Heart left ventricle (tissue), 16 donors: ENCODE data around the gene INHBA. TPM values are rescaled to one million over a fixed set of nuclear protein-coding genes. Genes with fewer than 3 reads are reported as not detected.
A peak's percentile ranks its signal among the peaks of the same experiment; 100 is the strongest.

Experiments used
- ATAC-seq, 4 donors: fragments of 200-7000 bp; cut with Tn5 transposase; one replicate each; pipeline ENCODE4 v1.9.1; 2020 to 2022; ENCODE audit warnings: moderate library complexity in 4 of 4, mild to moderate bottlenecking in 3 of 4, moderate number of reproducible peaks in 1 of 4
- DNase-seq, 5 donors: peaks; one replicate each; pipeline ENCODE4 v3.0.0-alpha.2; 2020
- H3K27ac ChIP-seq, 12 donors: fragments of 200-600 bp; sonication (generic) in 4 of 12; one replicate each; pipeline versions ENCODE4 v1.5.0 to v1.8.0; 2016 to 2022; ENCODE audit warnings: mild to moderate bottlenecking in 2 of 12
- H3K27me3 ChIP-seq, 9 donors: fragments of 200-600 bp; sonication (generic) in 2 of 9; one replicate each; pipeline versions ENCODE4 v1.5.1 to v1.8.0; 2016 to 2022; ENCODE audit warnings: mild to moderate bottlenecking in 3 of 9
- H3K36me3 ChIP-seq, 9 donors: fragments of 200-600 bp; sonication (generic) in 2 of 9; one replicate each; pipeline versions ENCODE4 v1.5.0 to v1.8.0; 2018 to 2022; ENCODE audit warnings: mild to moderate bottlenecking in 2 of 9
- H3K4me1 ChIP-seq, 12 donors: fragments of 200-600 bp; sonication (generic) in 4 of 12; one replicate each; pipeline versions ENCODE4 v1.5.0 to v1.8.0; 2016 to 2022; ENCODE audit warnings: mild to moderate bottlenecking in 3 of 12
- H3K4me3 ChIP-seq, 12 donors: fragments of 200-600 bp; sonication (generic) in 4 of 12; one replicate each; pipeline versions ENCODE4 v1.5.0 to v1.8.0; 2017 to 2022; ENCODE audit warnings: mild to moderate bottlenecking in 9 of 12, moderate library complexity in 4 of 12
- H3K9me3 ChIP-seq, 12 donors: fragments of 200-600 bp; sonication (generic) in 4 of 12; one replicate each; pipeline versions ENCODE4 v1.5.0 to v1.8.0; 2016 to 2022; ENCODE audit warnings: mild to moderate bottlenecking in 1 of 12
- POLR2A ChIP-seq, 2 donors: fragments of 450-650 bp; IDR thresholded peaks; one replicate each; pipeline ENCODE4 v1.6.1; 2017; ENCODE audit warnings: antibody characterized with exemption in 2 of 2, mild to moderate bottlenecking in 2 of 2, moderate library complexity in 2 of 2
- WGBS, 4 donors: extraction: QIAGEN DNeasy Blood & Tissue Kit in 2 of 4; methylation state at CpG; one replicate each; pipeline versions ENCODE4 v1.1.5 to v1.1.7; 2013 to 2018; 5-methylcytosine and 5-hydroxymethylcytosine counted together
- intact Hi-C, 10 donors: fragments of 100-400 bp; cut with DNase I; formaldehyde crosslinking; loops; one replicate each; pipeline versions ENCODE4 v1.11.1 to v1.14.2; 2022
- polyA plus RNA-seq, 2 donors: library from polyadenylated mRNA; stranded (reverse); fragments of 200-250 nt; gene quantifications; one replicate each; pipeline ENCODE4 v1.2.3, GENCODE V29; 2013
- total RNA-seq, 9 donors: library from RNA; depleted of rRNA in 2 of 9; stranded (reverse); fragments of >200 nt in 2 of 9; fragmentation: NEBNext Ultra II Directional in 3 of 9; extraction: Animal tissue kit (Norgen Biotek cat#: 25700) in 3 of 9; gene quantifications; one replicate each; pipeline versions ENCODE4 v1.1.0 to v1.2.4, GENCODE V29; 2016 to 2023
- TF ChIP-seq, protein P1 (sequence below), 12 donors: fragments of 200-600 bp; sonication (generic) in 4 of 12; IDR thresholded peaks; one replicate each; pipeline versions ENCODE4 v1.5.0 to v1.8.0; 2018 to 2022; ENCODE audit warnings: antibody characterized with exemption in 12 of 12, mild to moderate bottlenecking in 5 of 12
- donor health status: ischemic (EF 13 %, LVEDD 7.1; RV severe dilation, severe dysfunction).
- donor health status: healthy with polysubstance abuse.
- donor health status: DM: no; HTN: yes; CAD: no.
- donor health status: DM: no; HTN: no; CAD: no.
- donor health status: ischemic (EF 25% LVEDD 6.9; RV normal size, moderate dysfunction).
- donor health status: ischemic (EF 25% LVEDD 5.7; RV mildly dilated, moderate dysfunction).
- donor health status: healthy.
- donor health status: DM: yes; HTN: yes; CAD: no.
- donor health status: ischemic (EF 35%, LVEDD 5.7; RV mildly dilated, moderate dysfunction).
- donor health status: nonischemic (EF 11% LVEDD 7.7; RV severe dilation, severe dysfunction).
- donor health status: DM: yes; HTN: yes; CAD: no.
- donor health status: PGD.
- donor health status: ischemic (EF 29% LVEDD 5.4; RV normal size, mild dysfunction).
- donor health status: nonischemic (EF 23%, LVEDD 6.1; RV moderate dilation, normal function).

INHBA gene
- total and polyA plus RNA-seq, 11 donors, result 0.19 to 7.5 (median 1.6) TPM

- peaks cover 0 to 50% (median 18%) of the 10 kb centered on the region in 12 donors for H3K4me1 ChIP-seq
- no peaks in the 10 kb centered on the region for H3K9me3 ChIP-seq
- no peak for TF ChIP-seq POLR2A (IDR thresholded peaks at IDR 0.05)
- TF ChIP-seq, protein P1, sequence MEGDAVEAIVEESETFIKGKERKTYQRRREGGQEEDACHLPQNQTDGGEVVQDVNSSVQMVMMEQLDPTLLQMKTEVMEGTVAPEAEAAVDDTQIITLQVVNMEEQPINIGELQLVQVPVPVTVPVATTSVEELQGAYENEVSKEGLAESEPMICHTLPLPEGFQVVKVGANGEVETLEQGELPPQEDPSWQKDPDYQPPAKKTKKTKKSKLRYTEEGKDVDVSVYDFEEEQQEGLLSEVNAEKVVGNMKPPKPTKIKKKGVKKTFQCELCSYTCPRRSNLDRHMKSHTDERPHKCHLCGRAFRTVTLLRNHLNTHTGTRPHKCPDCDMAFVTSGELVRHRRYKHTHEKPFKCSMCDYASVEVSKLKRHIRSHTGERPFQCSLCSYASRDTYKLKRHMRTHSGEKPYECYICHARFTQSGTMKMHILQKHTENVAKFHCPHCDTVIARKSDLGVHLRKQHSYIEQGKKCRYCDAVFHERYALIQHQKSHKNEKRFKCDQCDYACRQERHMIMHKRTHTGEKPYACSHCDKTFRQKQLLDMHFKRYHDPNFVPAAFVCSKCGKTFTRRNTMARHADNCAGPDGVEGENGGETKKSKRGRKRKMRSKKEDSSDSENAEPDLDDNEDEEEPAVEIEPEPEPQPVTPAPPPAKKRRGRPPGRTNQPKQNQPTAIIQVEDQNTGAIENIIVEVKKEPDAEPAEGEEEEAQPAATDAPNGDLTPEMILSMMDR (IDR thresholded peaks at IDR 0.05), result no peak
- ATAC-seq (no peak), DNase-seq (no peak)
- intact Hi-C loops, result loop anchor here in 4 of 10 donors (10.0 kb wide), 2 partner anchors 120 to 650 kb away; no protein-coding TSS in a partner anchor
- peaks cover 0 to 11% (median 0%) of the 10 kb centered on the region in 9 donors for H3K36me3 ChIP-seq
- 85 to 92% (median 88%) methylated on average over 6 of the region's 6 CpGs for WGBS, 4 donors
- no peak overlapping the region for H3K4me3 ChIP-seq
- peaks cover 0 to 8% (median 0%) of the 10 kb centered on the region in 9 donors for H3K27me3 ChIP-seq
- no peak overlapping the region for H3K27ac ChIP-seq
Observed at GRCh38 chr7:41694495-41694894, 8.4 kb downstream of the INHBA start.

GRCh38 chr7:41693150-41693997, 9.5 kb downstream of the INHBA start:
- H3K27me3 ChIP-seq, result peaks cover 0 to 8% (median 0%) of the 10 kb centered on the region in 9 donors
- 84 to 93% (median 90%) methylated on average over 10 of the region's 10 CpGs for WGBS, 4 donors
- ATAC-seq (peak in 3 of 4 donors; percentile 36 to 73 (median 69)), DNase-seq (peak in 1 of 5 donors; percentile 54)
- H3K4me1 ChIP-seq, result peaks cover 0 to 40% (median 13%) of the 10 kb centered on the region in 12 donors
- peaks cover 0 to 15% (median 0%) of the 10 kb centered on the region in 9 donors for H3K36me3 ChIP-seq
- H3K9me3 ChIP-seq, result no peaks in the 10 kb centered on the region
- no peak overlapping the region for H3K4me3 ChIP-seq
- intact Hi-C loops, result loop anchor here in 4 of 10 donors (10.0 kb wide), 2 partner anchors 119 to 649 kb away; no protein-coding TSS in a partner anchor
- TF ChIP-seq, protein P1 (IDR thresholded peaks at IDR 0.05), result peak in 5 of 12 donors; percentile 5 to 30 (median 22)
- no peak for TF ChIP-seq POLR2A (IDR thresholded peaks at IDR 0.05)
- H3K27ac ChIP-seq, result peak overlapping the region in 1 of 12 donors; percentile 31

- DNase-seq, result no peak
- no peak for TF ChIP-seq POLR2A (IDR thresholded peaks at IDR 0.05)
- TF ChIP-seq, protein P1 (IDR thresholded peaks at IDR 0.05), result no peak
- ATAC-seq, result no peak
- WGBS, 4 donors, result 35 to 45% (median 40%) methylated on average over 7 of the region's 7 CpGs
- H3K4me3 ChIP-seq, result no peak overlapping the region
- intact Hi-C loops, result loop anchor here in 4 of 10 donors (10.0 kb wide), 2 partner anchors 117 to 647 kb away; no protein-coding TSS in a partner anchor
- H3K4me1 ChIP-seq, result peaks cover 0 to 37% (median 13%) of the 10 kb centered on the region in 12 donors
- H3K9me3 ChIP-seq, result no peaks in the 10 kb centered on the region
- peak overlapping the region in 1 of 12 donors; percentile 33 for H3K27ac ChIP-seq
- peaks cover 0 to 18% (median 0%) of the 10 kb centered on the region in 9 donors for H3K36me3 ChIP-seq
- peaks cover 0 to 3% (median 0%) of the 10 kb centered on the region in 9 donors for H3K27me3 ChIP-seq
Observed at GRCh38 chr7:41692251-41692650, 10.6 kb downstream of the INHBA start.
